ENCODE results near the gene SLCO1B3.

The SLCO1B3 gene

DNA sequence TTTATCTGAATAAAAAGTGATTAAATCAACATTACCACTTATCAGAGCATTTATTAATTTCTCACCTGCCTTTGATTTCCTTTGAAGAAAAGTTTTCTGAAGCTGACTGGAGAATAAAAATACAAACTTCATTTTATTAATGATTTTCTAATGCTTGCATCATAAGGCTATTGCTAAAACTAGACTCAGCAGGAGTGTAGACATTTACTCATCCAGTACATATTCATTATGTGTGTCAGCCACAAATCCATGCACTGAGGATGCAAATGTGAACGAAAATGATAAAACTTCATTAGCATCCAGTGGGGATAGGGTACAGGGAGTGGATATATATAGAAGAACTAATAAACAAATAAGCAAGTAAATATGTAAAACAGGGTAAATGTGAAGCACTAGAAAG, 74.6 kb downstream of the SLCO1B3 start:
- DNase-seq: no peak

- no peak for DNase-seq
Observed at GRCh38 chr12:20885552-20885951, 75.0 kb downstream of the SLCO1B3 start.

- no peak for DNase-seq
Observed at GRCh38 chr12:20917269-20917668, 106.8 kb downstream of the SLCO1B3 start.

GRCh38 chr12:20917819-20918218, 107.3 kb downstream of the SLCO1B3 start:
- no peak for DNase-seq

DNA sequence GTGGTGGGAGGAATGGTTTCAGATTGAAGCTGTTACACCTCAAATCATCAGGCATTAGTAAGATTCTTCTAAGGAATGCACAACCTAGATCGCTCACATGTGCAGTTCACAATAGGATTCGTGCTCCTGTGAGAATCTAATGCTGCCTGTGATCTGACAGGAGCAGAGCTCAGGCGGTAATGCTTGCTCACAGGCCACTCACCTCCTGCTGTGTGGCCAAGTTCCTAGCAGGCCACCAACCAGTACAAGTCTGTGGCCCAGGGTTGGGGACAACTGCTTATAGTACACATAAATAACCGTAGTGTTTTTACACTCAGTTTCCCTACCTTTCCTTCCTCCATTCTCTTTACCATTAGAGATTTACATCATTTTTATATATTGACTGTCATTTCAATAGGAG, 121.4 kb downstream of the SLCO1B3 start:
- no peak for DNase-seq

- DNase-seq: peak; percentile 2 to 17
Observed at GRCh38 chr12:20946732-20947131, 136.2 kb downstream of the SLCO1B3 start.

DNA sequence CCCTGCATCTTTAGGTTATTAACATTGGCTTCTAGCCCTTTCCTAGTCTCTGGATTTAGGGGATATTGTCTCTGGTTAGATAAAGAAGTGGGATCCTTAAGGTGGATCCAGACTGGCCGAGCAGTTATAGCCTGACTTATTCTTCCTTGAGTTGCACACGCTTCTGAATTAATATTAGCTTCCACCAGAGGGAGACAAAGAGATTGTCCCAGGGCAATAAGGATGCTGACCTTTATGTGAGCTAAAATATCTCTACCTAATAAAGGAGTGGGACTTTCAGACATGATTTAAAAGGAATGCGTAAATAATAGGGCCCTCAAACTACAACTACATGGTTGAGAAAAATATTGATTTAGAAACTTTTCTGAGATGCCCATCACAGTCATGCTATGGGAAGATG, 139.7 kb downstream of the SLCO1B3 start:
- no peak for DNase-seq

- DNase-seq: no peak
Observed at GRCh38 chr12:20963303-20963702, 152.8 kb downstream of the SLCO1B3 start.

GRCh38 chr12:20963762-20964161, 153.3 kb downstream of the SLCO1B3 start:
- DNase-seq: no peak

All from activated CD4-positive, alpha-beta T cell treated with anti-CD3 and anti-CD28 coated beads, Interleukin-2, amount 50 U/mL, for 48 hours (primary cell).